H9 (cell line): ENCODE data around the gene PRKCZ. TPM values are rescaled to one million over a fixed set of nuclear protein-coding genes. Genes with fewer than 3 reads are reported as not detected.

Source experiments
- DNase-seq: peaks from one replicate; pipeline ENCODE4 v3.0.0-alpha.2; 2017
- H2AFZ ChIP-seq: one replicate; pipeline ENCODE4 v1.6.1; 2013; ENCODE audit warnings: mild to moderate bottlenecking, low read length, control low read depth, moderate library complexity
- H2AK5ac ChIP-seq: 2 replicates; pipeline ENCODE4 v1.6.1; 2013; ENCODE audit warnings: low read length, control low read depth, mixed read lengths; ENCODE audit not compliant: insufficient read length
- H2BK120ac ChIP-seq: one replicate; pipeline ENCODE4 v1.6.1; 2013; ENCODE audit warnings: low read depth, mild to moderate bottlenecking, low read length, control low read depth, inconsistent platforms; ENCODE audit not compliant: poor library complexity, severe bottlenecking
- H2BK12ac ChIP-seq: 2 replicates; pipeline ENCODE4 v1.6.1; 2013; ENCODE audit warnings: low read length, control low read depth, mixed read lengths, low read depth; ENCODE audit not compliant: insufficient read length
- H2BK15ac ChIP-seq: 2 replicates; pipeline ENCODE4 v1.6.1; 2013; ENCODE audit warnings: low read depth, low read length, control low read depth
- H2BK20ac ChIP-seq: one replicate; pipeline ENCODE4 v1.6.1; 2013; ENCODE audit warnings: low read depth, mild to moderate bottlenecking, low read length, control low read depth, inconsistent platforms; ENCODE audit not compliant: poor library complexity, severe bottlenecking
- H2BK5ac ChIP-seq: 2 replicates; pipeline ENCODE4 v1.6.1; 2013; ENCODE audit warnings: low read length, control low read depth, mixed read lengths; ENCODE audit not compliant: insufficient read length
- H3K14ac ChIP-seq: 2 replicates; pipeline ENCODE4 v1.6.1; 2013; ENCODE audit warnings: low read length, control low read depth; ENCODE audit not compliant: insufficient read depth
- H3K18ac ChIP-seq: 2 replicates; pipeline ENCODE4 v1.6.1; 2013; ENCODE audit warnings: low read depth, mild to moderate bottlenecking, mixed read lengths, low read length, control low read depth; ENCODE audit not compliant: insufficient read length
- H3K23ac ChIP-seq: 2 replicates; pipeline ENCODE4 v1.6.1; 2013; ENCODE audit warnings: low read length, control low read depth, mixed read lengths, low read depth; ENCODE audit not compliant: insufficient read length
- H3K23me2 ChIP-seq: 2 replicates; pipeline ENCODE4 v1.6.1; 2013; ENCODE audit warnings: low read depth, mild to moderate bottlenecking, mixed read lengths, low read length, control low read depth; ENCODE audit not compliant: insufficient read length, poor library complexity, severe bottlenecking
- H3K27ac ChIP-seq: 2 replicates; pipeline ENCODE4 v1.5.1; 2013; ENCODE audit warnings: low read length, control low read depth, mixed read lengths, low read depth; ENCODE audit not compliant: insufficient read length
- H3K27me3 ChIP-seq: 2 replicates; pipeline ENCODE4 v1.6.1; 2013; ENCODE audit warnings: low read length, control low read depth, inconsistent platforms; ENCODE audit not compliant: insufficient read depth
- H3K4ac ChIP-seq: 2 replicates; pipeline ENCODE4 v1.6.1; 2013; ENCODE audit warnings: low read depth, mild to moderate bottlenecking, control low read depth, inconsistent platforms, low read length, moderate library complexity
- H3K4me1 ChIP-seq: 2 replicates; pipeline ENCODE4 v1.6.1; 2013; ENCODE audit warnings: low read length, control low read depth, inconsistent platforms; ENCODE audit not compliant: insufficient read depth
- H3K4me2 ChIP-seq: 2 replicates; pipeline ENCODE4 v1.6.1; 2013; ENCODE audit warnings: low read length, control low read depth, mixed read lengths; ENCODE audit not compliant: insufficient read length, insufficient read depth
- H3K56ac ChIP-seq: 2 replicates; pipeline ENCODE4 v1.6.1; 2013; ENCODE audit warnings: low read depth, mild to moderate bottlenecking, mixed read lengths, low read length, control low read depth; ENCODE audit not compliant: insufficient read length
- H3K79me1 ChIP-seq: 2 replicates; pipeline ENCODE4 v1.6.1; 2013; ENCODE audit warnings: low read depth, mild to moderate bottlenecking, moderate library complexity, low read length, control low read depth, inconsistent platforms; ENCODE audit not compliant: insufficient read depth, poor library complexity, severe bottlenecking
- H3K79me2 ChIP-seq: 2 replicates; pipeline ENCODE4 v1.6.1; 2013; ENCODE audit warnings: low read length, control low read depth, inconsistent platforms; ENCODE audit not compliant: insufficient read depth
- H3K9ac ChIP-seq: 2 replicates; pipeline ENCODE4 v1.6.1; 2013; ENCODE audit warnings: low read length, control low read depth, mixed read lengths; ENCODE audit not compliant: insufficient read length; ENCODE audit errors: extremely low read depth
- H3K9me3 ChIP-seq: one replicate; pipeline ENCODE4 v1.6.1; 2013; ENCODE audit warnings: low read depth, low read length, inconsistent platforms; ENCODE audit not compliant: control insufficient read depth
- H3T11ph ChIP-seq: one replicate; pipeline ENCODE4 v1.6.1; 2013; ENCODE audit warnings: mild to moderate bottlenecking, low read length, control low read depth, inconsistent platforms
- H4K20me1 ChIP-seq: one replicate; pipeline ENCODE4 v1.6.1; 2013; ENCODE audit not compliant: control insufficient read depth, insufficient read length, insufficient read depth
- H4K5ac ChIP-seq: 2 replicates; pipeline ENCODE4 v1.6.1; 2013; ENCODE audit warnings: low read depth, mild to moderate bottlenecking, mixed read lengths, low read length, control low read depth; ENCODE audit not compliant: insufficient read length
- H4K8ac ChIP-seq: replicated peaks from 2 replicates; pipeline ENCODE4 v1.6.1; 2013; ENCODE audit warnings: low read length, control low read depth, mixed read lengths, low read depth; ENCODE audit not compliant: insufficient read length
- H4K91ac ChIP-seq: 2 replicates; pipeline ENCODE4 v1.6.1; 2013; ENCODE audit warnings: low read depth, mild to moderate bottlenecking, moderate library complexity, mixed read lengths, low read length, control low read depth; ENCODE audit not compliant: insufficient read length
- H3K27ac Mint-ChIP-seq, 3 experiments: 2 replicates in 2 of 3; 3 replicates in 1 of 3; pipeline ENCODE4 v1.8.0; 2020 to 2021; ENCODE audit warnings: mixed read lengths in 3 of 3, mild to moderate bottlenecking in 1 of 3, moderate library complexity in 1 of 3
- H3K27me3 Mint-ChIP-seq: 2 replicates; pipeline ENCODE4 v1.8.0; 2021; ENCODE audit warnings: low read depth, mild to moderate bottlenecking, moderate library complexity, mixed read lengths
- H3K36me3 Mint-ChIP-seq, 3 experiments: 2 replicates in 2 of 3; 3 replicates in 1 of 3; pipeline ENCODE4 v1.8.0; 2020 to 2021; ENCODE audit warnings: low read depth in 3 of 3, mixed read lengths in 3 of 3; ENCODE audit not compliant: insufficient read depth in 1 of 3
- H3K4me1 Mint-ChIP-seq, 2 experiments: 2 replicates each; pipeline ENCODE4 v1.8.0; 2020; ENCODE audit warnings: mixed read lengths in 2 of 2
- H3K4me3 Mint-ChIP-seq, 2 experiments: 2 replicates in 1 of 2; 3 replicates in 1 of 2; pipeline ENCODE4 v1.8.0; 2020 to 2021; ENCODE audit warnings: mild to moderate bottlenecking in 2 of 2, mixed read lengths in 2 of 2, moderate library complexity in 1 of 2
- H3K9me3 Mint-ChIP-seq, 2 experiments: 2 replicates in 1 of 2; 3 replicates in 1 of 2; pipeline ENCODE4 v1.8.0; 2020; ENCODE audit warnings: mild to moderate bottlenecking in 2 of 2, mixed read lengths in 2 of 2, moderate library complexity in 1 of 2
- WGBS: extraction: QIAGEN DNeasy Blood & Tissue Kit; methylation state at CpG from one replicate; pipeline ENCODE4 v1.1.7; 2013; ENCODE audit warnings: missing lambda C conversion rate, low lambda C conversion rate, mixed read lengths; ENCODE audit not compliant: insufficient read length; ENCODE audit errors: extremely low coverage; 5-methylcytosine and 5-hydroxymethylcytosine counted together
- total RNA-seq: library from RNA; stranded (reverse); gene quantifications from 2 replicates; pipeline ENCODE4 v1.2.1, GENCODE V29; 2021
- TF ChIP-seq, protein P1 (sequence below): fragments of 200-600 bp; sonication (generic); conservative IDR thresholded peaks from 3 replicates; pipeline ENCODE4 v1.8.0; 2021; ENCODE audit warnings: antibody characterized with exemption, mild to moderate bottlenecking

The PRKCZ gene
- total RNA-seq, 1 experiment from 2014 or later = 48.4 TPM

DNA sequence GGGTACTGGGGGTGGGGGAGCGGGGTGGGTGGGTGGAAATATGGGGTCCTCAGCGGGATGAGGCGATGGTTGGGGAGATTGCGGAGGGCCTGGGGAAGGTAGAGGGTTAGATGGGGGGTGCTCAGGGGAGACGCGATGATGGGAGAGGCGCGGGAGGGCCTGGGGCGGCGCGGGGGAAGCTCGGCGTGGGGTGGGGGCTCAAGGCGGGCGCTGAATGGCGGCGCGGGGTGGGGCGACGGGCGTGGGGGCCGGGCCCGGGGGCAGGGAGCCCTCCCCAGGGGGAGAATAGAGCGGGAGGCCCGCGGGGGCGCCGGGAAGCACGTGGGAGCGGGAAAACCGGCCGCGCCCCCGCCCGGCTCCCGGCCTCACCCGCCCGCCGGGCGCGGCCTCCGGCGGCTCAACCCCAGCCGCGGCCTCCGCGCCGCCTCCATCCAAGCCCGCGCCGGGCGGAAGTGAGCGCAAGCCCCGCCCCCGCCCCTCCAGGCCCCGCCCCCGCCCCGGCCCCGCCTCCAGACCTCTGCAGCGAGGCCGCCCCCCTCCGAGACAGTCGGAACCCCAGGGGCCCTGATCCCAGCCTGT lies 144.2 kb downstream of the PRKCZ start, which contains the start of gene FAAP20:
FAAP20 (minus strand) TSS at position 454 of the 579 bp plus-strand sequence; CDS start at position 431, 23 bp downstream.
- TF ChIP-seq, protein P1, sequence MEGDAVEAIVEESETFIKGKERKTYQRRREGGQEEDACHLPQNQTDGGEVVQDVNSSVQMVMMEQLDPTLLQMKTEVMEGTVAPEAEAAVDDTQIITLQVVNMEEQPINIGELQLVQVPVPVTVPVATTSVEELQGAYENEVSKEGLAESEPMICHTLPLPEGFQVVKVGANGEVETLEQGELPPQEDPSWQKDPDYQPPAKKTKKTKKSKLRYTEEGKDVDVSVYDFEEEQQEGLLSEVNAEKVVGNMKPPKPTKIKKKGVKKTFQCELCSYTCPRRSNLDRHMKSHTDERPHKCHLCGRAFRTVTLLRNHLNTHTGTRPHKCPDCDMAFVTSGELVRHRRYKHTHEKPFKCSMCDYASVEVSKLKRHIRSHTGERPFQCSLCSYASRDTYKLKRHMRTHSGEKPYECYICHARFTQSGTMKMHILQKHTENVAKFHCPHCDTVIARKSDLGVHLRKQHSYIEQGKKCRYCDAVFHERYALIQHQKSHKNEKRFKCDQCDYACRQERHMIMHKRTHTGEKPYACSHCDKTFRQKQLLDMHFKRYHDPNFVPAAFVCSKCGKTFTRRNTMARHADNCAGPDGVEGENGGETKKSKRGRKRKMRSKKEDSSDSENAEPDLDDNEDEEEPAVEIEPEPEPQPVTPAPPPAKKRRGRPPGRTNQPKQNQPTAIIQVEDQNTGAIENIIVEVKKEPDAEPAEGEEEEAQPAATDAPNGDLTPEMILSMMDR = no peak
- peak within 1 kb of the TSS; percentile 32 for H2BK12ac ChIP-seq
- no peak within 1 kb of the TSS for H3K56ac ChIP-seq
- peak; percentile 81 for DNase-seq
- peak within 1 kb of the TSS; percentile 68 for H3K4me2 ChIP-seq
- no peak within 1 kb of the TSS for H3T11ph ChIP-seq
- no peak within 1 kb of the TSS for H4K8ac ChIP-seq
- H4K5ac ChIP-seq = no peak within 1 kb of the TSS
- no peaks in the 10 kb centered on the region for H3K27me3 Mint-ChIP-seq
- peaks cover 5% of the 10 kb centered on the region for H3K23me2 ChIP-seq
- H4K91ac ChIP-seq = no peak within 1 kb of the TSS
- no peak within 1 kb of the TSS for H2AK5ac ChIP-seq
- peak within 1 kb of the TSS; percentile 73 to 85 for H3K4me3 Mint-ChIP-seq
- H3K14ac ChIP-seq = no peak within 1 kb of the TSS; the same call in 1 of the 2 replicates
- no peak within 1 kb of the TSS for H3K18ac ChIP-seq
- H3K23ac ChIP-seq = no peak within 1 kb of the TSS
- no peaks in the 10 kb centered on the region for H3K4me1 ChIP-seq
- H4K20me1 ChIP-seq = no peaks in the 10 kb centered on the region
- peaks cover 10 to 15% of the 10 kb centered on the region in 2 experiments for H3K4me1 Mint-ChIP-seq
- no peaks in the 10 kb centered on the region; the same call in 1 of the 2 replicates for H3K79me2 ChIP-seq
- no peaks in the 10 kb centered on the region for H3K9me3 ChIP-seq
- H3K4ac ChIP-seq = no peak within 1 kb of the TSS
- H2BK120ac ChIP-seq = no peak within 1 kb of the TSS
- no peaks in the 10 kb centered on the region for H3K79me1 ChIP-seq
- peak within 1 kb of the TSS in 2 of 3 experiments; percentile 52 to 79; a peak in 2 of 7 replicates for H3K27ac Mint-ChIP-seq
- H3K36me3 Mint-ChIP-seq = peaks cover 6 to 11% (median 8%) of the 10 kb centered on the region in 3 experiments; a peak in 6 of 7 replicates
- no peaks in the 10 kb centered on the region for H3K9me3 Mint-ChIP-seq
- H2BK5ac ChIP-seq = no peak within 1 kb of the TSS
- no peaks in the 10 kb centered on the region for H3K27me3 ChIP-seq
- H3K9ac ChIP-seq = peak within 1 kb of the TSS; percentile 57
- no peak within 1 kb of the TSS for H2BK15ac ChIP-seq
- no peak within 1 kb of the TSS for H3K27ac ChIP-seq
- no peak within 1 kb of the TSS for H2BK20ac ChIP-seq
- no CpG with 5 or more reads among the region's 63 CpGs for WGBS
- no peak within 1 kb of the TSS for H2AFZ ChIP-seq
